ENCODE measurements around the gene FADS2.

DNA sequence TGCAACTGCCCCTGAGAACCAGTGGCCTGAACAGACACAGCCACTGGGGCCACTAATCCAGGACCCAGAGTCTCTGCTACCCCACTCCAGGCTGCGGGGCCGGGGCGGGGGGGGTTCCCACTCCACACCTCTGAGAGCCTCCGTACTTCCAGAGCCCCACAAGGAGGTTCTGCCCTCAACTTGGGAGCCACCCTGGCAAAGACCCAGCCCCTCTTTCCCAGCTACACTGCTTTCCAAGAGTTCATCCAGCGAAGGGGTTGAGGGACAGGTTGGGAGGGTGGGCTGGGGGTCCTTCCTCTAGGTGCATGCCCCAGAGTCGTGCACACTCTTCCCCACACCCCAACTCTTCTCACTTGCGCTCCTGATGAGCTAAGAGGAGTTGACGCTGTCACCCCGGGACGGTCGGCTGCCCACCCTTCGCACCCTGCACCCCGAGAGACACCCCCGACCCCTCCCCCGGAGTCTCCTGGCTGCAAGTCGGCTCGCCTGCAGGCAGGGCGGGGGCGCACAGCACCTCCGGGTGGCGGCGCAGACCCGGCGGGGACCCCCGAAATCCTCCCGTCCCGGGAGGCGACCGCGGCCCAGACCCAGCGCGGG is 88.7 kb downstream of the FADS2 start:
- TF ChIP-seq, protein P1, sequence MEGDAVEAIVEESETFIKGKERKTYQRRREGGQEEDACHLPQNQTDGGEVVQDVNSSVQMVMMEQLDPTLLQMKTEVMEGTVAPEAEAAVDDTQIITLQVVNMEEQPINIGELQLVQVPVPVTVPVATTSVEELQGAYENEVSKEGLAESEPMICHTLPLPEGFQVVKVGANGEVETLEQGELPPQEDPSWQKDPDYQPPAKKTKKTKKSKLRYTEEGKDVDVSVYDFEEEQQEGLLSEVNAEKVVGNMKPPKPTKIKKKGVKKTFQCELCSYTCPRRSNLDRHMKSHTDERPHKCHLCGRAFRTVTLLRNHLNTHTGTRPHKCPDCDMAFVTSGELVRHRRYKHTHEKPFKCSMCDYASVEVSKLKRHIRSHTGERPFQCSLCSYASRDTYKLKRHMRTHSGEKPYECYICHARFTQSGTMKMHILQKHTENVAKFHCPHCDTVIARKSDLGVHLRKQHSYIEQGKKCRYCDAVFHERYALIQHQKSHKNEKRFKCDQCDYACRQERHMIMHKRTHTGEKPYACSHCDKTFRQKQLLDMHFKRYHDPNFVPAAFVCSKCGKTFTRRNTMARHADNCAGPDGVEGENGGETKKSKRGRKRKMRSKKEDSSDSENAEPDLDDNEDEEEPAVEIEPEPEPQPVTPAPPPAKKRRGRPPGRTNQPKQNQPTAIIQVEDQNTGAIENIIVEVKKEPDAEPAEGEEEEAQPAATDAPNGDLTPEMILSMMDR (conservative IDR thresholded peaks at IDR 0.05), result no peak
- no peak for TF ChIP-seq EZH2 (IDR thresholded peaks at IDR 0.05; ENCODE audit: low read depth)
